K562 (cell line): ENCODE data around the gene DIP2B. TPM values are rescaled to one million over a fixed set of nuclear protein-coding genes. Genes with fewer than 3 reads are reported as not detected.

ENCODE experiments used
- MGA ChIP-seq: fragments of 450-650 bp; IDR thresholded peaks from 2 replicates; pipeline ENCODE4 v1.6.1; 2016; ENCODE audit warnings: mild to moderate bottlenecking, moderate library complexity
- ZNF639 ChIP-seq, 2 experiments: fragments of 200-800 bp in 1 of 2; sonication (Bioruptor generic) in 1 of 2; sonication (generic) in 1 of 2; formaldehyde crosslinking in 1 of 2; IDR thresholded peaks in 1 of 2; conservative IDR thresholded peaks in 1 of 2; 2 replicates each; pipeline versions ENCODE4 v1.5.0 to v1.6.1; 2016 to 2020; ENCODE audit warnings: missing compliant biosample characterization in 1 of 2, missing genetic modification characterization in 1 of 2, missing genetic modification reagents in 1 of 2
- polyA plus RNA-seq, 8 experiments: library from polyadenylated mRNA; depleted of rRNA in 4 of 8; stranded (reverse) in 5 of 8; unstranded in 3 of 8; fragments of >200 nt; fragmentation: Nextera tagmentation in 2 of 8; fragmentation: Illumina TruSeq in 1 of 8; extraction: Ambion mirVana in 2 of 8; extraction: Trizol in 1 of 8; gene quantifications; 2 replicates each; pipeline versions ENCODE4 v1.2.1 to v1.2.3, GENCODE V29; 2011 to 2014; ENCODE audit warnings: inconsistent platforms in 1 of 8, missing spikeins in 1 of 8
- total RNA-seq, 7 experiments: library from RNA; depleted of rRNA in 6 of 7; stranded (reverse); fragments of >200 nt in 6 of 7; fragmentation: Illumina TruSeq in 2 of 7; extraction: Trizol in 2 of 7; gene quantifications; 2 replicates each; pipeline versions ENCODE4 v1.2.1 to v1.2.3, GENCODE V29; 2011 to 2021; ENCODE audit warnings: low replicate concordance in 1 of 7

The DIP2B gene
- total and polyA plus RNA-seq, 9 of the 15 experiments (the other 6 are each of a cell fraction or from before 2014, with no cell fraction given) = 4.6 to 26.1 (median 18.8) TPM

- no peak for TF ChIP-seq MGA
- no peak for TF ChIP-seq ZNF639 (CRISPR knock-in tag; conservative IDR thresholded peaks at IDR 0.05 in 1 of 2, IDR thresholded peaks at IDR 0.05 in 1 of 2)
Measured at GRCh38 chr12:50467439-50467838, 37.3 kb upstream of the DIP2B start (continued).
